Endothelial cell of umbilical vein (primary cell): ENCODE results near the gene SH3D19. TPM values are rescaled to one million over a fixed set of nuclear protein-coding genes. Genes with fewer than 3 reads are reported as not detected.

Experiments
- BruUV-seq: library from RNA; stranded (reverse); fragments of 400-500 nt; replicated peaks from 2 replicates; lab custom pipeline; 2021; lab: Mats Ljungman, UMichigan
- CTCF ChIA-PET: fragments of 300-600, 350-600 bp; sonication (Branson Sonifier 250); formaldehyde crosslinking; loops from one replicate; lab custom pipeline; 2021; ENCODE audit warnings: antibody characterized with exemption, inconsistent platforms; lab: Charles Lee
- POLR2A ChIA-PET: fragments of 300-600, 350-600 bp; sonication (Branson Sonifier 250); formaldehyde crosslinking; loops from one replicate; lab custom pipeline; 2021; ENCODE audit warnings: antibody characterized with exemption, inconsistent platforms; lab: Charles Lee
- DNase-seq: peaks from one replicate; pipeline ENCODE4 v3.0.0-alpha.2; 2011; ENCODE audit warnings: low read depth, low spot score
- FAIRE-seq: peaks from 2 replicates; lab custom pipeline; 2011; peaks lifted over from hg19 to GRCh38; lab: Jason Lieb, UNC
- H2AFZ ChIP-seq: 2 replicates; pipeline ENCODE4 v1.6.0; 2012; ENCODE audit warnings: low read depth, low read length, control low read depth, inconsistent platforms
- H3K27ac ChIP-seq: 2 replicates; pipeline ENCODE4 v1.5.1; 2011; ENCODE audit warnings: low read depth, mild to moderate bottlenecking, control low read depth, low read length, moderate library complexity; ENCODE audit not compliant: insufficient read depth
- H3K27me3 ChIP-seq, 2 experiments: 2 replicates each; pipeline versions ENCODE4 v1.6.0 to v1.6.1; 2011; ENCODE audit warnings: low read length in 2 of 2, mixed read lengths in 1 of 2; ENCODE audit not compliant: control insufficient read depth in 2 of 2, insufficient read depth in 2 of 2
- H3K36me3 ChIP-seq, 2 experiments: 2 replicates in 1 of 2; 3 replicates in 1 of 2; pipeline ENCODE4 v1.5.1; 2011; ENCODE audit warnings: low read length in 2 of 2, mild to moderate bottlenecking in 1 of 2, moderate library complexity in 1 of 2; ENCODE audit not compliant: control insufficient read depth in 2 of 2, insufficient read depth in 2 of 2; ENCODE audit errors: extremely low read depth in 1 of 2
- H3K4me1 ChIP-seq: 3 replicates; pipeline ENCODE4 v1.5.1; 2011; ENCODE audit warnings: mild to moderate bottlenecking, low read length; ENCODE audit not compliant: control insufficient read depth, insufficient read depth; ENCODE audit errors: extremely low read depth
- H3K4me2 ChIP-seq: 2 replicates; pipeline ENCODE4 v1.6.1; 2011; ENCODE audit warnings: low read length, control low read depth, mixed read lengths; ENCODE audit not compliant: insufficient read depth
- H3K4me3 ChIP-seq, 3 experiments: fragments of 200-600 bp in 1 of 3; sonication (generic), shearing (Covaris generic) in 1 of 3; replicated peaks in 1 of 3; 2 replicates each; pipeline ENCODE4 v1.5.1; 2011 to 2016; ENCODE audit warnings: control low read depth in 3 of 3, low read length in 3 of 3, mild to moderate bottlenecking in 2 of 3, inconsistent platforms in 1 of 3, low read depth in 1 of 3, moderate library complexity in 1 of 3; ENCODE audit not compliant: insufficient read depth in 1 of 3
- H3K79me2 ChIP-seq: 2 replicates; pipeline ENCODE4 v1.6.0; 2012; ENCODE audit warnings: low read length, inconsistent platforms; ENCODE audit not compliant: control insufficient read depth, insufficient read depth
- H3K9ac ChIP-seq: replicated peaks from 2 replicates; pipeline ENCODE3; 2011; ENCODE audit warnings: low read length, control low read depth; ENCODE audit not compliant: insufficient read depth; ENCODE audit errors: extremely low read depth
- H3K9me1 ChIP-seq: replicated peaks from 3 replicates; pipeline ENCODE4 v1.6.0; 2011; ENCODE audit warnings: mild to moderate bottlenecking, low read length; ENCODE audit not compliant: control insufficient read depth, insufficient read depth; ENCODE audit errors: extremely low read depth
- H3K9me3 ChIP-seq: replicated peaks from 2 replicates; pipeline ENCODE4 v1.5.1; 2012; ENCODE audit warnings: low read length, inconsistent platforms; ENCODE audit not compliant: control insufficient read depth, insufficient read depth
- H4K20me1 ChIP-seq: replicated peaks from 2 replicates; pipeline ENCODE3; 2011; ENCODE audit warnings: mild to moderate bottlenecking, low read length; ENCODE audit not compliant: control insufficient read depth, insufficient read depth; ENCODE audit errors: extremely low read depth
- EZH2 ChIP-seq: IDR thresholded peaks from 2 replicates; pipeline ENCODE4 v1.6.1; 2012; ENCODE audit warnings: borderline replicate concordance, low read depth, mild to moderate bottlenecking, moderate library complexity, low read length, inconsistent platforms; ENCODE audit not compliant: severe bottlenecking
- FOS ChIP-seq: IDR thresholded peaks from 2 replicates; pipeline ENCODE4 v1.6.1; 2011; ENCODE audit warnings: mild to moderate bottlenecking, low read length, moderate library complexity, borderline replicate concordance; ENCODE audit not compliant: insufficient read depth
- GATA2 ChIP-seq: IDR thresholded peaks from 2 replicates; pipeline ENCODE4 v1.7.0; 2011; ENCODE audit warnings: low read depth, mild to moderate bottlenecking, moderate library complexity, mixed read lengths, low read length; ENCODE audit not compliant: insufficient read length, insufficient read depth
- JUN ChIP-seq: IDR thresholded peaks from 2 replicates; pipeline ENCODE4 v1.6.1; 2011; ENCODE audit warnings: borderline replicate concordance, low read depth; ENCODE audit not compliant: insufficient read length, insufficient read depth
- MYC ChIP-seq: IDR thresholded peaks from one replicate; pipeline ENCODE4 v1.6.1; 2011; ENCODE audit warnings: mild to moderate bottlenecking, low read depth, low read length
- POLR2A ChIP-seq: IDR thresholded peaks from 2 replicates; pipeline ENCODE4 v1.6.1; 2012; ENCODE audit warnings: low read depth, mild to moderate bottlenecking, control low read depth, low read length
- POLR2AphosphoS5 ChIP-seq: IDR thresholded peaks from 2 replicates; pipeline ENCODE4 v1.6.1; 2012; ENCODE audit warnings: low read depth, mild to moderate bottlenecking, control low read depth, low read length, moderate library complexity; ENCODE audit not compliant: insufficient read depth
- dilution Hi-C: fragments of 300-500 bp; cut with MboI; formaldehyde crosslinking; loops from one replicate; pipeline ENCODE4 v1.15.0; 2019; ENCODE audit warnings: low sequenced_read_pairs; ENCODE audit not compliant: extremely low pct_ligation_motif_present
- intact Hi-C: fragments of 100-400 bp; cut with micrococcal nuclease; formaldehyde crosslinking; loops from one replicate; pipeline ENCODE4 v1.10.0; 2022
- polyA plus RNA-seq, 4 experiments: library from polyadenylated mRNA; depleted of rRNA in 3 of 4; stranded (reverse) in 3 of 4; unstranded in 1 of 4; fragments of >200 nt; gene quantifications; 2 replicates each; pipeline versions ENCODE4 v1.2.1 to v1.2.3, GENCODE V29; 2011 to 2012; ENCODE audit warnings: missing spikeins in 1 of 4
- total RNA-seq: library from RNA; stranded (reverse); gene quantifications from 2 replicates; pipeline ENCODE4 v1.2.3, GENCODE V29; 2021
- TF ChIP-seq, protein P1 (sequence below): IDR thresholded peaks from 2 replicates; pipeline ENCODE4 v1.6.1; 2011; ENCODE audit not compliant: insufficient read depth, insufficient read length
- TF ChIP-seq, protein P2 (sequence below), 2 donors: IDR thresholded peaks; 1 replicate in 1 of 2; 2 replicates in 1 of 2; pipeline ENCODE4 v1.5.1; 2011; ENCODE audit warnings: low read length in 2 of 2, mild to moderate bottlenecking in 2 of 2, moderate library complexity in 2 of 2, control low read depth in 1 of 2, inconsistent platforms in 1 of 2, low read depth in 1 of 2; ENCODE audit not compliant: insufficient read depth in 1 of 2; ENCODE audit errors: extremely low read depth in 1 of 2

SH3D19 gene
- total and polyA plus RNA-seq, 2 donors (not counting 3 experiments of a cell fraction or from before 2014, with no cell fraction given), result 37.5 to 92.8 TPM

DNA sequence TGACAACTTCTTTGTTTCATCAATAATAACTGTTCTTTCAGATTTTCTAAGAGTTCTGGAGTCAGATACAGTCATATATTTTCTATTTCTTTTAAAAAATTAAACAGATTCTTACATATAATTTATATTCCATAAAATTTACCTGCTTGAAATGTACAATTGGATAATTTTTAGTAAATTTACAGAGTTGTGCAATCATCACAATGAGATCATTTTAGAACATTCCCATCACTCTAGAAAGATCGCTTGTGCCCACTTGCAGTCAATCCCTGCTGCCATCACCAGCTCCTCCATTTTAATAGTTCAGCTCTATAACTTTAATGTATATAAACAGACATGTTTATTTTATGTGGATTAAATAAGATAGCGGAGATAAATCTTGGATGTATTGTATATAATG is 78.0 kb downstream of the SH3D19 start:
- H3K4me1 ChIP-seq, result peaks cover 8% of the 10 kb centered on the region
- intact Hi-C loops (no loop called here), dilution Hi-C loops (no loop called here)
- DNase-seq (no peak), FAIRE-seq (no peak)
- no peak overlapping the region for H2AFZ ChIP-seq
- H3K27ac ChIP-seq, result no peak overlapping the region
- H3K4me3 ChIP-seq, result no peak overlapping the region
- peaks cover 1% of the 10 kb centered on the region for H3K79me2 ChIP-seq
- H3K27me3 ChIP-seq, result no peaks in the 10 kb centered on the region
- CTCF ChIA-PET, result interaction anchor here (0.9 to 1.5 kb wide), 3 partner anchors 13 to 37 kb away, joined by 3 to 4 read pairs (median 3); no protein-coding TSS in a partner anchor
- no peaks in the 10 kb centered on the region for H3K9me3 ChIP-seq
- H3K4me2 ChIP-seq, result no peak overlapping the region
- TF ChIP-seq POLR2A (no peak), MYC (no peak), POLR2AphosphoS5 (no peak), JUN (no peak), EZH2 (no peak), FOS (no peak), GATA2 (no peak)
- TF ChIP-seq, protein P1, sequence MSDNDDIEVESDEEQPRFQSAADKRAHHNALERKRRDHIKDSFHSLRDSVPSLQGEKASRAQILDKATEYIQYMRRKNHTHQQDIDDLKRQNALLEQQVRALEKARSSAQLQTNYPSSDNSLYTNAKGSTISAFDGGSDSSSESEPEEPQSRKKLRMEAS, result no peak
- BruUV-seq, result no TSS peak
- no peaks in the 10 kb centered on the region for H3K9me1 ChIP-seq
- POLR2A ChIA-PET, result no interaction called here
- no peaks in the 10 kb centered on the region for H4K20me1 ChIP-seq
- no peaks in the 10 kb centered on the region for H3K36me3 ChIP-seq
- no peak overlapping the region for H3K9ac ChIP-seq

DNA sequence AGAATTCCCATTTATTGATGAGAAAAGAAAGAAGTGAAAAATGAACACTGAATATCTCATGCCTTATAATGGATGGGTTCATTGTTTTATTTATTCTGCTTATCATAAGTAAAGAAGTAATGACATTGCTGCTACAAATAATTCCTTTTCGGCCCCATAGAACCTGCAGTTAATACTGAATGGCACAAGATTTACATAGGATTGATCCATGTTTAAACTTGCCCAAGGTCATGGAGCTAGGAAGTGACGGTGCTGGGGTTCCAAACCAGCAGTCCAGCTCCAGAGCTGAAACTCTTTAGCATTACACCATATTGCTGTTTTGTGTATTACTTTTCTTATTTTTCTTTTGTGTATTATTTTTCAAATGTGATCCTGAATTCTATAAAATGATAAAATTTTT is 78.7 kb downstream of the SH3D19 start:
- H2AFZ ChIP-seq, result no peak overlapping the region
- CTCF ChIA-PET, result interaction anchor here (0.9 to 1.5 kb wide), 2 partner anchors 13 to 38 kb away, joined by 3 read pairs; no protein-coding TSS in a partner anchor
- peaks cover 2% of the 10 kb centered on the region for H3K4me1 ChIP-seq
- no peak for FAIRE-seq
- TF ChIP-seq JUN, result no peak
- TF ChIP-seq EZH2, result no peak
- no peak for TF ChIP-seq MYC
- no peak for TF ChIP-seq GATA2
- no peak for TF ChIP-seq POLR2A
- TF ChIP-seq POLR2AphosphoS5, result no peak
- TF ChIP-seq, protein P1, result no peak
- TF ChIP-seq, protein P2, sequence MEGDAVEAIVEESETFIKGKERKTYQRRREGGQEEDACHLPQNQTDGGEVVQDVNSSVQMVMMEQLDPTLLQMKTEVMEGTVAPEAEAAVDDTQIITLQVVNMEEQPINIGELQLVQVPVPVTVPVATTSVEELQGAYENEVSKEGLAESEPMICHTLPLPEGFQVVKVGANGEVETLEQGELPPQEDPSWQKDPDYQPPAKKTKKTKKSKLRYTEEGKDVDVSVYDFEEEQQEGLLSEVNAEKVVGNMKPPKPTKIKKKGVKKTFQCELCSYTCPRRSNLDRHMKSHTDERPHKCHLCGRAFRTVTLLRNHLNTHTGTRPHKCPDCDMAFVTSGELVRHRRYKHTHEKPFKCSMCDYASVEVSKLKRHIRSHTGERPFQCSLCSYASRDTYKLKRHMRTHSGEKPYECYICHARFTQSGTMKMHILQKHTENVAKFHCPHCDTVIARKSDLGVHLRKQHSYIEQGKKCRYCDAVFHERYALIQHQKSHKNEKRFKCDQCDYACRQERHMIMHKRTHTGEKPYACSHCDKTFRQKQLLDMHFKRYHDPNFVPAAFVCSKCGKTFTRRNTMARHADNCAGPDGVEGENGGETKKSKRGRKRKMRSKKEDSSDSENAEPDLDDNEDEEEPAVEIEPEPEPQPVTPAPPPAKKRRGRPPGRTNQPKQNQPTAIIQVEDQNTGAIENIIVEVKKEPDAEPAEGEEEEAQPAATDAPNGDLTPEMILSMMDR (IDR thresholded peaks at IDR 0.05; ENCODE audit: extremely low read depth in 1 of 2, insufficient read depth in 1 of 2, low read depth in 1 of 2, low read length in 2 of 2), result no peak
- TF ChIP-seq FOS, result no peak
- H3K27ac ChIP-seq, result no peak overlapping the region
- no peak overlapping the region for H3K4me2 ChIP-seq
- dilution Hi-C loops, result no loop called here
- DNase-seq, result no peak
- H3K4me3 ChIP-seq, result no peak overlapping the region
- H3K9ac ChIP-seq, result no peak overlapping the region
- intact Hi-C loops, result no loop called here
- BruUV-seq, result no TSS peak
- peaks cover 3% of the 10 kb centered on the region for H3K79me2 ChIP-seq
- no peaks in the 10 kb centered on the region for H4K20me1 ChIP-seq
- H3K9me1 ChIP-seq, result no peaks in the 10 kb centered on the region
- no peaks in the 10 kb centered on the region for H3K36me3 ChIP-seq
- no peaks in the 10 kb centered on the region for H3K27me3 ChIP-seq
- H3K9me3 ChIP-seq, result no peaks in the 10 kb centered on the region
- POLR2A ChIA-PET, result no interaction called here
